ENCODE data around the gene PNLIP. TPM values are rescaled to one million over a fixed set of nuclear protein-coding genes. Genes with fewer than 3 reads are reported as not detected.
A peak's percentile ranks its signal among the peaks of the same experiment; 100 is the strongest.

Gene PNLIP
- total RNA-seq (0.18 TPM), polyA plus RNA-seq (ENCODE audit: insufficient read depth in 1 of 8, insufficient read length in 8 of 8, low replicate concordance in 1 of 8) (under 1 TPM in 4 of 8 donors, not detected in 4; 0.12 to 0.20 (median 0.15) TPM)
- long read RNA-seq, donor 1, result 0 reads
- long read RNA-seq, donor 2, result 0 reads
- long read RNA-seq, donor 3, result 0 reads
- long read RNA-seq, donor 4, result 0 reads
- long read RNA-seq, donor 5, result 0 reads
- long read RNA-seq, donor 6, result 0 reads
- long read RNA-seq, donor 7, result 0 reads
- long read RNA-seq, donor 8, result 0 reads
- long read RNA-seq, donor 9, result 0 reads
- long read RNA-seq, donor 10, result 0 reads
- long read RNA-seq, donor 11, result 0 reads

- WGBS (ENCODE audit: insufficient coverage), result 80% methylated on average over 4 of the region's 8 CpGs
- no peaks in the 10 kb centered on the region for H3K27me3 ChIP-seq (ENCODE audit: control insufficient read depth, insufficient read depth, low read length)
- no peaks in the 10 kb centered on the region for H3K4me1 ChIP-seq (ENCODE audit: control insufficient read depth, insufficient read depth, low read length)
- no peak for DNase-seq
- H3K36me3 ChIP-seq (ENCODE audit: control insufficient read depth, insufficient read depth, low read length), result no peaks in the 10 kb centered on the region
- H3K9me3 ChIP-seq (replicated peaks; ENCODE audit: control insufficient read depth, low read depth, low read length), result no peaks in the 10 kb centered on the region
- no peak within 1 kb of the TSS for H3K27ac ChIP-seq (ENCODE audit: low read length)
- no peak within 1 kb of the TSS for H3K4me3 ChIP-seq (ENCODE audit: low read length)
These were observed at the start of gene PNLIP for GRCh38 chr10:116545756-116546155. Gene PNLIP (plus strand): TSS chr10:116545931. CDS start chr10:116546093, 162 bp downstream.

- Histone ChIP-seq H3K27ac (ENCODE audit: low read length) (no peak overlapping the region), H3K27me3 (ENCODE audit: control insufficient read depth, insufficient read depth, low read length) (no peaks in the 10 kb centered on the region), H3K36me3 (ENCODE audit: control insufficient read depth, insufficient read depth, low read length) (no peaks in the 10 kb centered on the region), H3K9me3 (replicated peaks; ENCODE audit: control insufficient read depth, low read depth, low read length) (no peaks in the 10 kb centered on the region), H3K4me3 (ENCODE audit: low read length) (no peak overlapping the region), H3K4me1 (ENCODE audit: control insufficient read depth, insufficient read depth, low read length) (no peaks in the 10 kb centered on the region)
- no peak for DNase-seq
- 90% methylated on average over 2 of the region's 8 CpGs for WGBS (ENCODE audit: insufficient coverage)
These were observed 40.9 kb upstream of the PNLIP start for GRCh38 chr10:116504786-116505185.

- Histone ChIP-seq H3K27me3 (ENCODE audit: control insufficient read depth, insufficient read depth, low read length) (no peaks in the 10 kb centered on the region), H3K36me3 (ENCODE audit: control insufficient read depth, insufficient read depth, low read length) (no peaks in the 10 kb centered on the region), H3K27ac (ENCODE audit: low read length) (no peak overlapping the region), H3K4me3 (ENCODE audit: low read length) (no peak overlapping the region), H3K4me1 (ENCODE audit: control insufficient read depth, insufficient read depth, low read length) (no peaks in the 10 kb centered on the region), H3K9me3 (replicated peaks; ENCODE audit: control insufficient read depth, low read depth, low read length) (no peaks in the 10 kb centered on the region)
- no peak for DNase-seq
- no CpG with 5 or more reads among the region's 3 CpGs for WGBS (ENCODE audit: insufficient coverage)
These were observed 35.2 kb upstream of the PNLIP start for GRCh38 chr10:116510565-116510964.

- no peaks in the 10 kb centered on the region for H3K36me3 ChIP-seq (ENCODE audit: control insufficient read depth, insufficient read depth, low read length)
- H3K4me1 ChIP-seq (ENCODE audit: control insufficient read depth, insufficient read depth, low read length), result no peaks in the 10 kb centered on the region
- DNase-seq, result no peak
- H3K9me3 ChIP-seq (replicated peaks; ENCODE audit: control insufficient read depth, low read depth, low read length), result no peaks in the 10 kb centered on the region
- H3K27ac ChIP-seq (ENCODE audit: low read length), result no peak overlapping the region
- WGBS (ENCODE audit: insufficient coverage), result no CpG with 5 or more reads among the region's 3 CpGs
- H3K4me3 ChIP-seq (ENCODE audit: low read length), result no peak overlapping the region
- no peaks in the 10 kb centered on the region for H3K27me3 ChIP-seq (ENCODE audit: control insufficient read depth, insufficient read depth, low read length)
These were observed 34.4 kb upstream of the PNLIP start for GRCh38 chr10:116511365-116511764.

GRCh38 chr10:116521424-116522290 is 24.1 kb upstream of the PNLIP start:
- H3K36me3 ChIP-seq (ENCODE audit: control insufficient read depth, insufficient read depth, low read length), result no peaks in the 10 kb centered on the region
- H3K27me3 ChIP-seq (ENCODE audit: control insufficient read depth, insufficient read depth, low read length), result peaks cover 4% of the 10 kb centered on the region
- DNase-seq, result peak; percentile 52

GRCh38 chr10:116522803-116523381 is 22.8 kb upstream of the PNLIP start:
- Histone ChIP-seq H3K4me3 (ENCODE audit: low read length) (no peak overlapping the region), H3K27me3 (ENCODE audit: control insufficient read depth, insufficient read depth, low read length) (peaks cover 4% of the 10 kb centered on the region), H3K27ac (ENCODE audit: low read length) (no peak overlapping the region), H3K36me3 (ENCODE audit: control insufficient read depth, insufficient read depth, low read length) (no peaks in the 10 kb centered on the region), H3K9me3 (replicated peaks; ENCODE audit: control insufficient read depth, low read depth, low read length) (no peaks in the 10 kb centered on the region), H3K4me1 (ENCODE audit: control insufficient read depth, insufficient read depth, low read length) (no peaks in the 10 kb centered on the region)
- WGBS (ENCODE audit: insufficient coverage), result 50% methylated on average over 1 of the region's 8 CpGs
- no peak for DNase-seq

More at GRCh38 chr10:116521424-116522290, 24.1 kb upstream of the PNLIP start:
- WGBS (ENCODE audit: insufficient coverage), result 57% methylated on average over 2 of the region's 10 CpGs
- no peaks in the 10 kb centered on the region for H3K4me1 ChIP-seq (ENCODE audit: control insufficient read depth, insufficient read depth, low read length)
- no peak overlapping the region for H3K27ac ChIP-seq (ENCODE audit: low read length)
- no peak overlapping the region for H3K4me3 ChIP-seq (ENCODE audit: low read length)
- H3K9me3 ChIP-seq (replicated peaks; ENCODE audit: control insufficient read depth, low read depth, low read length), result no peaks in the 10 kb centered on the region

- no peaks in the 10 kb centered on the region for H3K36me3 ChIP-seq (ENCODE audit: control insufficient read depth, insufficient read depth, low read length)
- no peak overlapping the region for H3K4me3 ChIP-seq (ENCODE audit: low read length)
- H3K27ac ChIP-seq (ENCODE audit: low read length), result no peak overlapping the region
- no CpG with 5 or more reads among the region's 3 CpGs for WGBS (ENCODE audit: insufficient coverage)
- no peaks in the 10 kb centered on the region for H3K4me1 ChIP-seq (ENCODE audit: control insufficient read depth, insufficient read depth, low read length)
- H3K27me3 ChIP-seq (ENCODE audit: control insufficient read depth, insufficient read depth, low read length), result peaks cover 4% of the 10 kb centered on the region
- no peak for DNase-seq
- no peaks in the 10 kb centered on the region for H3K9me3 ChIP-seq (replicated peaks; ENCODE audit: control insufficient read depth, low read depth, low read length)
These were observed 21.0 kb upstream of the PNLIP start for GRCh38 chr10:116524736-116525135.

- no peak overlapping the region for H3K27ac ChIP-seq (ENCODE audit: low read length)
- WGBS (ENCODE audit: insufficient coverage), result no CpG with 5 or more reads among the region's 3 CpGs
- DNase-seq, result no peak
These were observed 19.5 kb upstream of the PNLIP start for GRCh38 chr10:116526219-116526618.

GRCh38 chr10:116536810-116537209 is 8.9 kb upstream of the PNLIP start:
- Histone ChIP-seq H3K27me3 (ENCODE audit: control insufficient read depth, insufficient read depth, low read length) (no peaks in the 10 kb centered on the region), H3K4me1 (ENCODE audit: control insufficient read depth, insufficient read depth, low read length) (no peaks in the 10 kb centered on the region), H3K27ac (ENCODE audit: low read length) (no peak overlapping the region), H3K4me3 (ENCODE audit: low read length) (no peak overlapping the region), H3K9me3 (replicated peaks; ENCODE audit: control insufficient read depth, low read depth, low read length) (no peaks in the 10 kb centered on the region), H3K36me3 (ENCODE audit: control insufficient read depth, insufficient read depth, low read length) (no peaks in the 10 kb centered on the region)
- 100% methylated on average over 1 of the region's 2 CpGs for WGBS (ENCODE audit: insufficient coverage)
- no peak for DNase-seq

More at GRCh38 chr10:116526219-116526618, 19.5 kb upstream of the PNLIP start:
- Histone ChIP-seq H3K27me3 (ENCODE audit: control insufficient read depth, insufficient read depth, low read length) (peaks cover 4% of the 10 kb centered on the region), H3K9me3 (replicated peaks; ENCODE audit: control insufficient read depth, low read depth, low read length) (no peaks in the 10 kb centered on the region), H3K4me3 (ENCODE audit: low read length) (no peak overlapping the region), H3K4me1 (ENCODE audit: control insufficient read depth, insufficient read depth, low read length) (no peaks in the 10 kb centered on the region), H3K36me3 (ENCODE audit: control insufficient read depth, insufficient read depth, low read length) (no peaks in the 10 kb centered on the region)

- H3K9me3 ChIP-seq (replicated peaks; ENCODE audit: control insufficient read depth, low read depth, low read length), result no peaks in the 10 kb centered on the region
- no peaks in the 10 kb centered on the region for H3K4me1 ChIP-seq (ENCODE audit: control insufficient read depth, insufficient read depth, low read length)
- no peaks in the 10 kb centered on the region for H3K27me3 ChIP-seq (ENCODE audit: control insufficient read depth, insufficient read depth, low read length)
- no peak overlapping the region for H3K4me3 ChIP-seq (ENCODE audit: low read length)
- no peak for DNase-seq
- no peak overlapping the region for H3K27ac ChIP-seq (ENCODE audit: low read length)
- H3K36me3 ChIP-seq (ENCODE audit: control insufficient read depth, insufficient read depth, low read length), result no peaks in the 10 kb centered on the region
These were observed 7.3 kb upstream of the PNLIP start for GRCh38 chr10:116538456-116538855.
